Activated CD4-positive, alpha-beta T cell treated with anti-CD3 and anti-CD28 coated beads, Interleukin-2, amount 10 ng/mL, durations not matched to agents 7 days and 5 days (primary cell): ENCODE results near the gene ITPR1. TPM values are rescaled to one million over a fixed set of nuclear protein-coding genes. Genes with fewer than 3 reads are reported as not detected.

ENCODE experiments used
- CTCF ChIA-PET: fragments of 350-600 bp; sonication (Branson Sonifier 250); formaldehyde crosslinking; loops from one replicate; lab custom pipeline; 2021; ENCODE audit warnings: antibody characterized with exemption; lab: Charles Lee
- POLR2A ChIA-PET: fragments of 350-600 bp; sonication (Branson Sonifier 250); formaldehyde crosslinking; loops from one replicate; lab custom pipeline; 2021; ENCODE audit warnings: antibody characterized with exemption; lab: Charles Lee
- DNase-seq: peaks from one replicate; pipeline ENCODE4 v3.0.0-alpha.2; 2020
- H3K27ac Mint-ChIP-seq: one replicate; pipeline ENCODE4 v1.8.0; 2021; ENCODE audit warnings: mild to moderate bottlenecking, moderate library complexity, mixed read lengths
- H3K27me3 Mint-ChIP-seq: one replicate; pipeline ENCODE4 v1.8.0; 2021; ENCODE audit warnings: mixed read lengths
- H3K36me3 Mint-ChIP-seq: one replicate; pipeline ENCODE4 v1.8.0; 2021; ENCODE audit warnings: low read depth, mixed read lengths
- H3K4me1 Mint-ChIP-seq: one replicate; pipeline ENCODE4 v1.8.0; 2021; ENCODE audit warnings: mixed read lengths
- H3K4me3 Mint-ChIP-seq: one replicate; pipeline ENCODE4 v1.8.0; 2021; ENCODE audit warnings: mild to moderate bottlenecking, moderate library complexity, mixed read lengths
- H3K9me3 Mint-ChIP-seq: one replicate; pipeline ENCODE4 v1.8.0; 2021; ENCODE audit warnings: mixed read lengths
- total RNA-seq, 2 experiments: library from RNA; stranded (reverse); gene quantifications; one replicate each; pipeline ENCODE4 v1.2.3, GENCODE V29; 2021

Gene ITPR1
- total RNA-seq, 2 experiments from 2014 or later, result 42.3 to 44.7 TPM

DNA sequence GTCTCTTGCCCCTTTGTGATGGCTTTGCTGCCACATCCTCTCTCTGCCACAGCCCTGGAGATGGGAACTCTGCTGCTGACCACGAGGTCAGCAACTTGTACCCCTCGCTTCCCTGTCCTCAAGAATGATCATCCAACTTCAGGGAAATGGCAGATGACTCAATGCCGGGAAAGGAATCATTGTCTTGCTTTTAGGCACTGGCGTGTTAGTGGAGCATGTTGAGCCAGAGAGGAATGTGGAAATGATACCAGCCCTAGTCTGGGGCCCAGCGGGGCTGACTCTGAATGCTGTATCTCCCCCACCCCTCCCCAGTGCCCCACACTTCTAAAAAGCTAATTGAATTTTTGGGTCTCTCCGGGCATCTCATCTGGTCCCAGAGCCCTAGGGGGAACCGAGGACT, 301.2 kb downstream of the ITPR1 start:
- peaks cover 11% of the 10 kb centered on the region for H3K9me3 Mint-ChIP-seq
- no peak overlapping the region for H3K4me3 Mint-ChIP-seq
- POLR2A ChIA-PET, result no interaction called here
- DNase-seq, result no peak
- H3K4me1 Mint-ChIP-seq, result no peaks in the 10 kb centered on the region
- H3K27me3 Mint-ChIP-seq, result no peaks in the 10 kb centered on the region
- H3K36me3 Mint-ChIP-seq, result peaks cover 83% of the 10 kb centered on the region
- H3K27ac Mint-ChIP-seq, result no peak overlapping the region
- CTCF ChIA-PET, result interaction anchor here (1.6 to 3.2 kb wide), 4 partner anchors 12 to 28 kb away, joined by 4 to 17 read pairs (median 4); no protein-coding TSS in a partner anchor

DNA sequence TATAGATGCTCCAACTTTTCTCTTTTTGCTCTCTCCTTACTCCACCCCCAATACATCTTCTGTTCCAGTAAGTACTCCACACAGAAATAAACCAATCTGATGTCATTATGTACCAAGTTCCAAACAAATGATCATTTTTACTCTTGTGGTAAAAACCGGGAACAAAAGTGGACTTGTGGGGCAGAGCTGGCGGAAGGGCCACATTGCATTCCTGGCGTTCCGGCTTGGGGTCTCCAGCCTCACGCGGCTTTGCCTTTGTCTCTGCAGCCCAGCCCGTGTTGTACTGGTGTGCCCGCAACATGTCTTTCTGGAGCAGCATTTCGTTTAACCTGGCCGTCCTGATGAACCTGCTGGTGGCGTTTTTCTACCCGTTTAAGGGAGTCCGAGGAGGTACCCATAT, 301.6 kb downstream of the ITPR1 start:
- H3K4me3 Mint-ChIP-seq, result no peak overlapping the region
- H3K27ac Mint-ChIP-seq, result no peak overlapping the region
- peaks cover 83% of the 10 kb centered on the region for H3K36me3 Mint-ChIP-seq
- no peak for DNase-seq
- POLR2A ChIA-PET, result no interaction called here
- peaks cover 11% of the 10 kb centered on the region for H3K9me3 Mint-ChIP-seq
- no peaks in the 10 kb centered on the region for H3K27me3 Mint-ChIP-seq
- no peaks in the 10 kb centered on the region for H3K4me1 Mint-ChIP-seq
- CTCF ChIA-PET, result interaction anchor here (1.2 to 3.2 kb wide), 6 partner anchors 10 to 39 kb away, joined by 3 to 17 read pairs (median 5); no protein-coding TSS in a partner anchor

DNA sequence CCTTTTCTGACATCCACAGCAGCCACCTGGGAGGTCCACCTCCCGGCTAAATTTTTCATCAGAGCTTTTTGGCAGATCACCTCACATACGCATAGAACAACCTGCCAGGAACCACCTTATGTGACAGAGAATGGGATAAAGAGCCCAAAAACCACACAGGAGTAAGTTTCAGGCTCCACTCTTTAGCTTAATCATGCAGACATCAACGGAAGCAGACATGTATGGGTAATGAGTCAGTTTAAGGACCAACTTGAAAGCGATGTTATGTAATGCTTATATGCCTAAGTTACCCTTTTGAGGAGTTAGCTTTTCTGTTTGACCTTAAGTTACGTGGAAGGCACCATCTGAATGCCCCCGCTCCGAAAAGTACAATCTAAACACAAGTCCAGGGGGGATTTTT, 302.8 kb downstream of the ITPR1 start:
- no peak for DNase-seq
- H3K4me3 Mint-ChIP-seq, result no peak overlapping the region
- H3K36me3 Mint-ChIP-seq, result peaks cover 85% of the 10 kb centered on the region
- no peak overlapping the region for H3K27ac Mint-ChIP-seq
- H3K27me3 Mint-ChIP-seq, result no peaks in the 10 kb centered on the region
- H3K4me1 Mint-ChIP-seq, result no peaks in the 10 kb centered on the region
- ChIA-PET POLR2A (no interaction called here), CTCF (interaction anchor here (0.6 to 3.2 kb wide), 6 partner anchors 8 to 63 kb away, joined by 3 to 17 read pairs (median 4); no protein-coding TSS in a partner anchor)
- H3K9me3 Mint-ChIP-seq, result peaks cover 11% of the 10 kb centered on the region

DNA sequence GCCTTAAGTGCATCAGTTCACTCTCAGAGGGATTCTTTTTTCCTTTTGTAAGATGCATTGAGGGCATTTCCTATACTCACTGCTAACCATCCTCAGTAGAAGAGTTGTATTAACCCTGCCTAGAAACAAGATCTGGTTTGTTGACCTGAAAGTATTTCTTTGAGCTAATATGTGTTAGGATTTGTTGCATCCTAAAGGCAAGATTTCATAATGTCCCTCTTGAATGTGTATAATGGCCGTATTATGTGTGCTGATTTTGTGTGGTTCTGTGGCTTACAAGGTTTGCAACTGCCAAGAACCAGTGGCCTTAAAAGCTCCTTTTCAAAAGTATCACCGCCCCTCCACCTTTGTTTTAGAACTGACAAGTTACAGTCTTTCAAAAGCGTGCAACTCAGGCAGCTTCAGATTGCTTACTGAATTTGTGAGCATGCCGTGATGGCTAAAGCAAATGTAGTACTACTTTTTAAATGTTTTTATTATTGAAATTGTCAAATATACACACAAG, 304.1 kb downstream of the ITPR1 start:
- H3K36me3 Mint-ChIP-seq, result peaks cover 80% of the 10 kb centered on the region
- ChIA-PET CTCF (interaction anchor here (0.8 to 3.2 kb wide), 5 partner anchors 9 to 183 kb away, joined by 3 to 17 read pairs (median 4); no protein-coding TSS in a partner anchor), POLR2A (interaction anchor here (0.8 kb wide), 1 partner anchor 9 kb away, joined by 3 read pairs; no protein-coding TSS in a partner anchor)
- H3K27me3 Mint-ChIP-seq, result no peaks in the 10 kb centered on the region
- no peak for DNase-seq
- H3K27ac Mint-ChIP-seq, result no peak overlapping the region
- peaks cover 1% of the 10 kb centered on the region for H3K4me1 Mint-ChIP-seq
- no peak overlapping the region for H3K4me3 Mint-ChIP-seq
- peaks cover 11% of the 10 kb centered on the region for H3K9me3 Mint-ChIP-seq

DNA sequence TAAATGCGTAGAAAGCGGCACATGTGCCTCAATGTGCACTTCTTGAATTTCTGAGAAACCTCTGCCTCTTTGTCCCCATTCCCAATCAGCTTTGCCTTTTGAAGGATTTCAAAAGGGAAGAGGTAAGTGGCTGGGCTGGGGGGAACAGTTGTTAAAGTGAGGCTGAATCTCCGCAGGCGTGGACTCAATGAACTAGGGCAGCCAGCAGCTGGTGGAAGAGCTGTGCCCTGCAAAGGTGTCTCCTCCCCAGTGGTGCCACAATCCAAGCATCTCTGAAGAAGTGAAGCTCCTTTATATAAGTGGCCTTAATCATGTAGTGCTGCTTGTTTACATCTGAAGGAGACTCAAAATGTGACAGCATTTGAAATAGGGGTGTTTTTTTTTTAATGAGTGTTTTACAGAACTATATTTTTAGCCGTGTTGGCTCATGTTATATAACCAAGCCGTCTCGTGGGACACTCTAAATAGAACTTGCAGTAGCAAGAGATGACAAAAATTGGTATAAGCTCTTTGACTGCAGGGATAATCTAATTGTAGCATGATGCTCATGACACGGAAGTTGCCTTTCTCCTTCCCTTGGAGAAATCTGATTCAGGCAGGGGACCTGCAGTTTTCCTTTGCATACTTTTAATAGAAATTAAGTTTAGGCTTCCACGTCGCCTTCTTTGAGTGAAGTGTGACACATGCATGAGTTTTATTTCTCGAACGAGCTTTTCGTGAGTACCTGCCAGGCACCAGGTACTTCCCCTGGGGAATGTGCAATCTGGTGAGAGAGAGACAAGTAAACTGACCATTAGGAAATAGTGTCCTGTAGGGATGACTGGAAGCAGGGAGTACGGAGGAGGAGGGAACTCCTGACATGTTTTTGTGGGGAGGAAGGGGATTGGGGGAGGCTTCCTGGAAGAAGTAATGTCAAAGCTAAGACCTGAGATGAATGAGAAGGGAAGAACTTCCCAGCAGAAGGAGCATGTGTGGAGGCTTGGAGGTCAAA, 306.4 kb downstream of the ITPR1 start:
- Mint-ChIP-seq H3K4me1 (peaks cover 13% of the 10 kb centered on the region), H3K36me3 (peaks cover 84% of the 10 kb centered on the region), H3K4me3 (no peak overlapping the region), H3K9me3 (peaks cover 8% of the 10 kb centered on the region), H3K27ac (no peak overlapping the region), H3K27me3 (no peaks in the 10 kb centered on the region)
- ChIA-PET CTCF (interaction anchor here (0.5 to 1.3 kb wide), 3 partner anchors 10 to 259 kb away, joined by 3 to 4 read pairs (median 3); no protein-coding TSS in a partner anchor), POLR2A (no interaction called here)
- no peak for DNase-seq

GRCh38 chr3:4800595-4800994, 307.4 kb downstream of the ITPR1 start:
- peaks cover 8% of the 10 kb centered on the region for H3K9me3 Mint-ChIP-seq
- ChIA-PET CTCF (interaction anchor here (1.0 to 1.3 kb wide), 2 partner anchors 14 to 61 kb away, joined by 3 read pairs; no protein-coding TSS in a partner anchor), POLR2A (no interaction called here)
- no peak for DNase-seq
- H3K27me3 Mint-ChIP-seq, result no peaks in the 10 kb centered on the region
- H3K4me1 Mint-ChIP-seq, result peaks cover 23% of the 10 kb centered on the region
- peaks cover 84% of the 10 kb centered on the region for H3K36me3 Mint-ChIP-seq
- no peak overlapping the region for H3K4me3 Mint-ChIP-seq
- no peak overlapping the region for H3K27ac Mint-ChIP-seq

GRCh38 chr3:4801892-4802291, 308.7 kb downstream of the ITPR1 start:
- DNase-seq, result no peak
- peaks cover 7% of the 10 kb centered on the region for H3K9me3 Mint-ChIP-seq
- H3K4me1 Mint-ChIP-seq, result peaks cover 35% of the 10 kb centered on the region
- H3K27me3 Mint-ChIP-seq, result no peaks in the 10 kb centered on the region
- no peak overlapping the region for H3K27ac Mint-ChIP-seq
- POLR2A ChIA-PET, result no interaction called here
- CTCF ChIA-PET, result no interaction called here
- H3K36me3 Mint-ChIP-seq, result peaks cover 86% of the 10 kb centered on the region
- H3K4me3 Mint-ChIP-seq, result no peak overlapping the region

- H3K4me1 Mint-ChIP-seq, result peaks cover 37% of the 10 kb centered on the region
- no peaks in the 10 kb centered on the region for H3K27me3 Mint-ChIP-seq
- no peak overlapping the region for H3K27ac Mint-ChIP-seq
- peaks cover 2% of the 10 kb centered on the region for H3K9me3 Mint-ChIP-seq
- peaks cover 83% of the 10 kb centered on the region for H3K36me3 Mint-ChIP-seq
- POLR2A ChIA-PET, result no interaction called here
- no peak overlapping the region for H3K4me3 Mint-ChIP-seq
- CTCF ChIA-PET, result interaction anchor here (1.2 to 2.6 kb wide), 3 partner anchors 15 to 59 kb away, joined by 3 to 9 read pairs (median 4); no protein-coding TSS in a partner anchor
- no peak for DNase-seq
These were observed 309.8 kb downstream of the ITPR1 start for GRCh38 chr3:4802903-4803302.

- H3K36me3 Mint-ChIP-seq, result peaks cover 74% of the 10 kb centered on the region
- CTCF ChIA-PET, result interaction anchor here (0.6 to 2.6 kb wide), 12 partner anchors 9 to 252 kb away, joined by 3 to 9 read pairs (median 4); no protein-coding TSS in a partner anchor
- POLR2A ChIA-PET, result no interaction called here
- peaks cover 40% of the 10 kb centered on the region for H3K4me1 Mint-ChIP-seq
- DNase-seq, result no peak
- peaks cover 2% of the 10 kb centered on the region for H3K9me3 Mint-ChIP-seq
- H3K27me3 Mint-ChIP-seq, result no peaks in the 10 kb centered on the region
- peak overlapping the region; percentile 83 for H3K27ac Mint-ChIP-seq
- H3K4me3 Mint-ChIP-seq, result no peak overlapping the region
These were observed 311.3 kb downstream of the ITPR1 start for GRCh38 chr3:4804161-4805058.

- CTCF ChIA-PET, result interaction anchor here (0.6 to 2.6 kb wide), 6 partner anchors 9 to 170 kb away, joined by 3 to 9 read pairs (median 4); no protein-coding TSS in a partner anchor
- no peak for DNase-seq
- Mint-ChIP-seq H3K36me3 (peaks cover 65% of the 10 kb centered on the region), H3K4me1 (peaks cover 49% of the 10 kb centered on the region), H3K9me3 (peaks cover 2% of the 10 kb centered on the region), H3K4me3 (peak overlapping the region; percentile 1), H3K27ac (no peak overlapping the region), H3K27me3 (no peaks in the 10 kb centered on the region)
- POLR2A ChIA-PET, result no interaction called here
These were observed 312.5 kb downstream of the ITPR1 start for GRCh38 chr3:4805662-4806061.

DNA sequence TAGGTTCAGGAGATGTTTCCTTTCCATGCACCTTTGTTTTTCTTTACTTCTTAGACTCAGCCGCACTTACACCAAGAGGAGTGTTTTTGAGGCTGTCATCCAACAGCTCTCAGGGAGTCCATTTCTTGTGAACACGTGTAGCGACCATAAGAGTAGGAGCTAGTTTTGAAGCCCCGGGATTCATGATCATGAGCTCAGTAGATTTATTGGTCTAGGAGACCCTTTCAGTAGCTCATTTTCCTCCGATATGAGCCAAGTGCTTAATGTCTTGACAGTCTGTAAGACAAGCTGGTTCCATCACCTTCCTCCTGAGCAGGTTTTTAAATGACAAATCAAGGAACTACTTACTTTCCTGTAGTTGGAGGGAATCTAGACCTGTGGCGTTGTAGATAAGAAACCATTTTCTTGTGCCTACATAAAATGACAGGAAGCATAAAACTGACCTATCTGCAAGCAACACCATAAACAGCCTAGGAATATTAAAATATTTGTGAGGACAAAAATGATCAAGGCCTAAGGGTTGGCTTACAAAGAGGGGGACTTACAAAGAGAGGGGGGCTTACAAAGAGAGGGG, 313.5 kb downstream of the ITPR1 start:
- peaks cover 53% of the 10 kb centered on the region for H3K4me1 Mint-ChIP-seq
- DNase-seq, result no peak
- H3K27me3 Mint-ChIP-seq, result no peaks in the 10 kb centered on the region
- POLR2A ChIA-PET, result no interaction called here
- peak overlapping the region; percentile 64 for H3K27ac Mint-ChIP-seq
- CTCF ChIA-PET, result interaction anchor here (0.6 to 1.7 kb wide), 10 partner anchors 9 to 251 kb away, joined by 3 to 7 read pairs (median 4); no protein-coding TSS in a partner anchor
- H3K36me3 Mint-ChIP-seq, result peaks cover 62% of the 10 kb centered on the region
- H3K4me3 Mint-ChIP-seq, result no peak overlapping the region
- H3K9me3 Mint-ChIP-seq, result peaks cover 2% of the 10 kb centered on the region
